Superior temporal gyrus (tissue), 1 donor: ENCODE results near the gene FRAS1.

ENCODE experiments used
- DNase-seq: peaks from one replicate; pipeline ENCODE4 v3.0.0-alpha.2; 2016; ENCODE audit errors: extremely low spot score

Gene FRAS1

DNA sequence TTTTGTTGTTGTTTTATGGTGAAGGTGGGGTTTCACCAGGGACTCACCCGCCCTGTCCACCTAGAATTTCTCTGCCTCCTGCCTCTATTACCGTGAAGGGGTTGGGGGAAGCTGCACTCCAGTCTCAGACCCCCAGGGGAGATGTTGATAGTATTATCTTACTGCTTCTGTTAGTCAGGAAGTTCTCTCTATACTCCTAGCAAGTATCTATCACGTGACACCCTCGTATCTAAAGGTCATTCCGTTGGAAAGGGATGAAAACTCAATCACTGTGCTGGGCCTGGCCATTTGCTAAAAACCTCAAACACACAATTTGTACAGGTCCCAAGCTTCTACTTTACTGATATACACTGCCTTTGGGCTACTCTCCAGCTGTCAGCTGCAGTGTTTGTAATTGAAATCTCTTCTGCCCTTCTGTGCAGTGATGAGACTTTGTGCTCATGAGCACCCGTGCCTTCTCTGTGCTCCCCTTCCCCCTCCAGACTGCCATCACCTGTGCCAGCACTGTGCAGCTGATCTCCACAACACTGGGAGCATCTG lies 306.0 kb downstream of the FRAS1 start:
- no peak for DNase-seq

DNA sequence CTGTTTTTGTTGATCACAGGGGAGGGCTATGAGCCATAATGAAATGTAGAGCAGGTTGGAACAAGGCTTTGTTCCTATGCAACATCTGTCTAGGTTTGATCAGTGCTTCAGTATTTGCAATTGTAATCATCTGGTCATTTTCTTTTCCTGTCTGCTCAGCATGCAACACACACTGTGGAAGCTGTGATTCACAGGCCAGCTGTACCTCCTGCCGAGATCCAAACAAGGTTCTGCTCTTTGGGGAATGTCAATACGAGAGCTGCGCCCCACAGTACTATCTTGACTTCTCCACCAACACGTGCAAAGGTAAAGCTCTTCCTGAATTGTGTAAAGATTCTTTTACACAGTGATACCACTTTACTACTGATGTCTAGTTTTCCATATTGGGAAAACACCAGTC lies 312.6 kb downstream of the FRAS1 start:
- no peak for DNase-seq

DNA sequence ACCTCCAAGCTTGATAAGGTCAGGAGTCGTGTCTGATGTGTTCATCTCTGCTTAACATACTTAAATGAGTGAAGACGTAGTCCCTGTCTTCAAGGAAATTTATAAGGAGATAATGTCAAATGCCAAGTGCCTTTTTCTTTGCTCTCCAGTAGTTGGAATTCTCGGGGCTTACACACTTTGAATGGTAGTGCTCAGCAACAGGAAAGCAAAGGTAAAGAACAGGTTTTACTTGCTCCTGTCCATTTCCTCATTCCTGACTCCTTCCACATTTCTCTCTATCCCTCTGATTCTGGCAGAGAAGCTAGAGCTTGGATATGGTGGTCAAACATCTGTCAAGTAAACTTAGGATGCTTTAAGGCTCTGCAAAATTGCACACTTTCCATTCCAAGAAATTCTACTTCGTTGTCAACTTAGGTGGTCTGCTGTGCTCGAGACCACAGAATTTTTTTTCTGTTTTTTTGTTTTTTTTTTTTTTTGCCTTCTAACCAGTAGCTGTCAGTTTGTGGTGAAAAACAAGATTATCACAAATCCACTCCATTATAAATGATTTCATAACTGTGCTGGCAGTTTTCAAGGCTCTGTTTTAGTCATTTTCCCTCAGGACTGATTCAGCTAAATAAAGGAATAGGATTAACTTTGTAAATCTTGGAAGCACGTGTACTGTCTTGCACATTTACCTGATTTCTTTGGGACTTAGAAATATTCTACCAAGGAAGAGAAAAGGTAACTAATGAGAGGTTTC lies 313.7 kb downstream of the FRAS1 start:
- no peak for DNase-seq

DNA sequence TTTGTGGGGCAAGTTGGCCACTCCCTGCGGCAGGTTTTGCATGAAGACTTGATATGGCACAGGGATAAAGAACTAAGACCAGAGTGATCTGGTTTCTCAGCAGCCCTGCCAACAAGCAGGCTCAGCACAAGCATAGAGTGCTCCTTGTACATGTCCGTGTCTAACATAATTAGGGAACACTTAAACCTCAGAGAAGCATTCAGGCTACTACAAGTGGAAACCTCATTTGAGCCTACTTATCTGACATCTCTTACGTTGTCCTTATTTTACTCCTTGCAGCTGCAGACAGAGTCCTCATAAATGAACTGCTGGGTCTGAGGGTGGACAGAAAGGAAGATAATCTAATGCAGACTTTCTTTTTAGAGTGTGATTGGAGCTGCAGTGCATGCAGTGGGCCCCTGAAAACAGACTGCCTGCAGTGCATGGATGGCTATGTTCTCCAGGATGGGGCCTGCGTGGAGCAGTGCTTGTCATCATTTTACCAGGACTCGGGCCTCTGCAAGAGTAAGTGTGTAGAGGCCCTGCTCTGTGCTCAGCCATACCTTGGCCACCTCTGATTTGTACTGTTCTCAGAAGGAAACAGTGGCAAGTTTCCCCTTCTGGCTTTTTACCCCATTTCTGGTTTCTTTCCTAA lies 315.3 kb downstream of the FRAS1 start:
- DNase-seq, result no peak

DNA sequence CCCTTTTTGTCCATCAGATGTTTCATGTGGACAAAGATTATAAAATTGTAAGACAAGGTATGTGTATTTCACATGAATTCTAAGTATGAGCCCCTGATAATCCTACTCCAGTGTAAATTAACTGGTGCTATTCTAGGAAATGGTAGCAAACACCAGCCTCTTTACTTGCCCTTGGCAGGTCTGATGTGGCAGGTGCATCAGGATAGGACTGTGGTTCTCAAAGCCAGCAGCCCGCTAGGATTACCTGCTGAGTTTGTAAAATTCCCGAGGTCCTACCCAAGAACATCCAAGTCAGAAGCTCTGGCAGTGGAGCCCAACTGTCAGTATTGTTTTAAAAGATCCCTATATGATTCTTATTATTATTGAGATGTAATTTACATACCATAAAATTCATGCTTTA lies 320.4 kb downstream of the FRAS1 start:
- DNase-seq, result no peak

DNA sequence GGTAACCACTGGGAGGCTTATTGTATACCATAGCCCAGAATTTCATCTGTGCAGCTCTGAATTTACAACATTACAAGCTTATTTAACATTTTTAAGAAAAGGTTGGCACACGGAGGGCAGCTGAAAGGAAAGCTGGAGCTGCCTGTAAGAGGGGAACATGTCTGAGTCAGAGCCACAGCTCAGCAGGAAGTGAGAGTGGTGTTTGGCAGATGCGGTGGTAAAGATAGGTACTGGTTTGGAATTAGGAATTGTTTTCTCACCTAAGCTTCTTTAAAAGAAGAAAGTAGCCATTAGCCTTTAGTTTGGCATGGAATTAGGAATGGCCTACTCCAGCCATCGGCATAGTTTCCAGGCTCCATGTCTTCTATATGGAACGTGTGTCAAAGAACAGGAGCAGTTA lies 321.9 kb downstream of the FRAS1 start:
- DNase-seq, result no peak

DNA sequence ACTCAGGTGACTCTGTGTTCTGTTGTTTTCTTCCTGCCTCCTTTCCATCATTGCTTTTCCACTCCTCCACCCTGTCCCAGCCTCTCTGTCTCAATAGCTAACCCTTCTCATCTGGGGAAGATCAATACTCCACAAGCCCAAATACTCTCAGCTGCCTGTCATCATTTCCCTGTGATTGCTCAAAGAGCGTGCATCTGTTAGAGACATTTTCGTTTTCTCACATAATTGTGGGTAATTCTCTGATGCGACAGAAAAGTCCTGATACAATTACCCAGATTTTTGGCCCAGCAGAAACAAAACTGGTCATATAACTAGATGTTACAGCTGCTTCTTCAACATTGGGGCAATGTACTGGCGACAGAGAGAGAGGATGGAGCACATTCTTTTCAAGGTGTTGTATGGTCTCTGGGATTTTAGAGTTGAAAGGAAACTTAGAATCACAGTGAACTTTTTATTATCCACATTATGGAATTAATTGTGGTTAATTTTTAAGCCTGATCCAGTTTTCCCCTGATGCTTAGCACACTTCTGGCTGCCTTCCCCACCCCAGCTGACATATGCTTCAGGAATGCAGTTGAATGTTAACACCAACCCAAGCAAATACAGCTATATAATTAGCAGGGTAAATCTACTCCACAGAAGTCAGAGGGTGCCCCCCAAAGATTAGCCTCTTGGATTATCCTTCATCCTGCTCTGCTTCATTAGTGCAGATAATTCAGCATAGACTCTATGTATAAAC lies 323.0 kb downstream of the FRAS1 start:
- DNase-seq, result no peak

DNA sequence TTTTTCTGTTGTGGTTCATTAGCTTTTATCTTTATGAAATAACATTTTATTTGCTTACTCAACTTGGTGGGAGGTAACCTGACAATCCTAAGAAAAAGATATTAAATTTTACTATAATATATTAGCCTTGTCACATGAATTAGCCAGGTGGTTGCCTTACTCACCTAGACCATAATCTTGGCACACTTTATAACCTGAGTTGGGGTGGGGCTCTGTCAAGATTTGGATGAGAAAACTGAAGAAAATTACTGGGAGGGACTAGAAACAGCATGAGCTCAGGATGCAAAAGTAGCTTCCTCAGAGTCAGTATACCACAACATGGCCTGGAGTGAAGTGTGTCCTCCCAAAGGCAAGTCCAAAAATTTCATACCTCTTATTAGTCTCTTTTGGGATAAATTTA lies 329.6 kb downstream of the FRAS1 start:
- no peak for DNase-seq

DNA sequence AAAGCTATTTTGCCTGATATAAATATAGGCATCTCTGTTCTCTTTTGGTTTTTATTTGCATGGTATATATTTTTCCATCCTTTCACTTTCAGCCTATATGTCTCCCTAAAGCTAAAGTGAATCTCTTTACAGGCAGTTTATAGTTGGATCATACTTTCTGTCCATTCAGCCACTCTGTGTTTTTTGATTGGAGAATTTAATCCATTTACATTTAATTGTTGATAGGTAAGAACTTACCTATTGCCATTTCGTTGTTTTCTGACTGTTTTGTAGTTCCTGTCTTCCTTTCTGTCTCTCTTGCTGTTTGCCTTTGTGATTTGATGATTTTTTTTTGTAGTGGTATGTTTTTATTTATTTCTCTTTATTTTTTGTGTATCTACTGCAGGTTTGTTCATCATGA lies 338.5 kb downstream of the FRAS1 start:
- no peak for DNase-seq

DNA sequence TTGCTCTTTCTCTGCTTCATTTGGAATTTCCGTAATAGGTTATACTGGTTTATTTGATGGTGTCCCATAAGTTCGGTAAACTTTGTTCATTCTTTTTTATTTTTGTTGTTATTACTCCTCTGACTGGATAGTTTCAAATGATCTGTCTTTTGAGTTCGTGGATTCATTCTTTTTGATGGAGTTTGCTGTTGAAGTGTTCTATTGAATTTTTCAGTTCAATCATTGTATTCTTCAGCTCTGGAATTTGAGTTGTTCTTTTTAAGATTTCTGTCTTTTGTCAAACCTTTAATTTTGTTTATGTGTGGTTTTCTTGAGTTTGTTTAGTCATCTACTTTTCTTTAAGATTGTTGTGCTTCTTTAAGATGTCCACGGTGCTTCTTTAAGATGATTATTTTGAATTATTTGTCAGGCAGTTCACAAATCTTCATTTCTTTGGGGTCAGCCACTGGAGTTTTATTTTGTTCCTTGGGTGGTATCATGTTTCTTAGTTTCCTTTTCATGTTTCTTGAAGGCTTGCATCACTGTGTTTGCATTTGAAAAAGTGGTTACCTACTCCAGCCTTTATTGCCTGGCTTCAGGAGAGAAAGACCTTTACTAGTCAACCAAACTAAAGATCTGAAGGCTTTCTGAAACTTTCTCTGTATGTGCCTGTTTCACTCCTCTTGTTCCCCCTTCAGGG lies 339.6 kb downstream of the FRAS1 start:
- DNase-seq, result no peak

DNA sequence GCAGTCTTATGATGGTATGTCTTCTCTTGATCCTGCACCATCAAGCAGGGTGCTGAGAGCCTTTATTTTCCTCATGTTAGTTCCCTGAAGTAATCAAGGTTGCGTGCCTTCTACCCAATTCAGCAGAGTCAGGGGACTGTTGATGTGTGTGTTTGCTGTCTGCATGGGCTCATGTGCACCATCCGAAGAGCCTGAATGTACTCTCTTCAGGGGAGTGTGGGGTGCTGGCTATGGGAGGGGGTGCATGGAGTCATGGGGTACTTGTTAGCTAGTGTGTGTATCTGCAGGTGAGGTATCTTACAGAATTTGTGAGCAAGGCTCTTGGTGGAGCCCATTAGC lies 340.1 kb downstream of the FRAS1 start:
- no peak for DNase-seq

DNA sequence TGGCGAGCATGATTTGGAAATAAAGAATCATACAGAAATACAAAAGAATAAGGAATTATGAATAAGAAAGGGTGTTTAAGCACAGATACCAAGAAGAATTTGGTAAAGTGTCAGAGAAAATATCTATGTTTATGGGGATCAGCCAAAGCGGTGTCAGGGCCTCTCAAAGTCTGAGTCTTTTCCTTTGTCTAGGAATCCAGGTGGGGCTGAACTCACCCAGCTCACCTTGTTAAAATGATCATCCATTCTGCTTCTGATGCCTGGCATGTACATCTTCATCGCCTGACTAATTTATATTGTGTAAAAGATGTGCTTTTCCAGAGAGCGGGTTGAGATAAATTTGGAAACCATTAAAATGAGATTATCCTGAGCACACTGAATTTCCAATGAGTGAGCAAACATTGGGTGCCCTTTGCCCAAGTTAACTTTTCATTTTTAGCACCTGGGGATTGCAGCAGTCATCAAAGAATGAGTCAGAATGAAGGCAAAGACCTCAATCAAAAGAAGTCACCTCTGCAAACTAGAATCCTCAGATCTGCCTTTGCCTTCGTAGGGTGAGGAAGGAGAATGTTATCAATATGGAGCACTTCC lies 352.6 kb downstream of the FRAS1 start:
- no peak for DNase-seq

DNA sequence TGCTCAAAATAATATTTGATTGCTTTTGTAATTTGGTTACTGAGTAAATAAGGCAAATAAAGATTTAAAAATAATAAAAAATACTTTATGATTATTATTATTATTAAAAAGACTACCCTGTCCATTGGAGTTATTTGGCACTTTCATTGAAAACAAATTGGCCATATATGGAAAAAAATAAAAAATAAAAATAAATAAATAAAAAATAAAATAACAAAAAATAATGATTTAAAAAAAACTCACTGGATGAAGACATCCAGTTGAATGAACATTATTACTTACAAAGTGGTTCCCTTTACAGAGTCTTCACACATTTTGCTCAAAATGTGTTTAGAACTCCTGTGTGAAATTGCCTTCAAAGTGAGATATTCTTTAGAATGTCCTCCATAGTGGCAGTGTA lies 353.1 kb downstream of the FRAS1 start:
- no peak for DNase-seq

DNA sequence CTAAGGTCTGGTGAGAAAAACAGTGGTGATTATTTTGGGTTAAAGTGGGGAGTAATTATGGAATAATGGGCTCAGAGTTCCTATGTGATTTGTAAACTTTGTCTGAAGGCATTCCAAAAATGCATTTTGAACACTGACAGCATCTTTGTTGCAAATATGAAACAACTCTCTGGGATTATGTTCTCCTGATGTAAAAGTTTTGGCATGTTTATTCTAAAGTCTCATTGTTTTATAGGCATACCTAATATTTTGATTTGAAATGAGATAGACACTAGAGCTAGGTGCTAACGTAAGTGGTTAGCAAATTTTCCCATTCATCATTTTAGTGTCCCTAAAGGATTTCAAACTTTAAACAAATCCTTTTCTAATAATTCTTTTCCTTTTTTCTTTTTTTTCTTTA lies 353.6 kb downstream of the FRAS1 start:
- no peak for DNase-seq

DNA sequence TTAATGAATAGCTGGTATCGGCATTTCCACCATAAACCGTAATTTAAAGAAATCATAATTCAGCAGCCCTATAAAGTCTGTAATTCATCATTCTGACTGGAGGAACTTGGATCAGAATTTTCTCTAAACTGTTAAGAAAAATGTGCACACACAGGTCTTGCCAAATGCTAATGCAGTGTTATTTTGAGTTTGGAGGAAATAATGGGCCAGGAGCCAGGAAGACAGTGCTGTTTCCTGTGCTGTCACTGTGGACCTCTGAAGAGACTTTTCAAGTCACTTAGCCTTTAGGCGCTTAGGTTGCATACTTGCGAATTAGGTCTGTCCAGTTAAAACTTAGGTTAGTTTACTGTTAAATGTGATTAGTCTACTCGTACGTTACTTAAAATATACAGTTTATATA lies 357.0 kb downstream of the FRAS1 start:
- no peak for DNase-seq

DNA sequence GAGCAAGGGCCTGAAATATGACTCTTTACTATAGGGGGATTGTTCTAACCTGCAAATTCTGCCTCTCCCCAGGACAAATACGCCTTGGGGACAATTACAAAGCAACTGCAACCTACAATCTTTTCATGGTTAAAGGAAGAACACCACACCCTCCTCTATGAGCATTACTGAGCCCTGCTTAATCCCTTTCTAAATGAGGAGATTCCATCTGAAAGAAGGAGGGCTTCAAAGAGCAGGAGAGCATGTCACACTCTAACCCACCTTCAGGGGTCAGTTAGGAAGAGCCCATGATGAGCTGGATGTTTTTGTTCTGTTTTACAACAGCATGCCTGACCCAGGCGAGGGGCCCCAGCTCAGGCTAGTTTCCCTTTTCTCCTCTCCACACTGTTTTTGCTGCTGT lies 360.5 kb downstream of the FRAS1 start:
- DNase-seq, result no peak

DNA sequence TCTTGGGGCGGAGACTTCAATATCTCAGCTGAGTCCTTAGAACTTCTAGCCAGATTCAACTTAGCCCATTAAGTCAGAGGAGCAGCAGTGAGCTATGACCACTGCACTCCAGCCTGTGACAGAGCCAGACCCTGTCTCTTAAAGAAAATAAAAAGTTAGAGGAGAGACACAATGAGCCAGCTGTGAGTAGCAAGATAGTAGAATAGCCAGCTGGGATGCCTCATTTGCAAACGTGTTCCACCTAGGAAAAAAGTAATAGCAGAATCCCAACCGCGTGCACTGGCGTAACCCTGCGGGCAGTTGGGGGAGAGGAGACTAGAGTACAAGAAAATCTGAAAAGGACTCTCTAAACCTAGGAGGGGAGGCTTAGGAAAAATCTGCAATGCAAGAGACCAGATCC lies 361.3 kb downstream of the FRAS1 start:
- no peak for DNase-seq

DNA sequence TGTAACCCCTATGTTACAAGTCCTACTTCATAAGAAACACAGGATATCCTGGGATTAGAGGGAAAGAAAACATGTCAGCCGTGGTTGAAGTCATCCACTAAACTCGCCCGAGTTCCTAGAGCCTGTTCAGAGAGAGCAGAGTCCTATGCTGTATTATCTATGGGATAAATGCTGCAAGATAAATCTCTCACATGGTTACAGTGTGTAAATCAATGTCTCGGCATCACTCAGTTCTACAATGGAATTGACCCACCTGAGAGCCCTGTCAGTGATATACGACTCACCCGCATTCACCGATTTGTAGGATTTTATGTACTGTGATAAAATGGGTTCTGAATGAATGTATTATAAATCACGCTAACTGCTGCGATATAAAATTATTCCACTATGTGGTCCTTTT lies 366.7 kb downstream of the FRAS1 start:
- no peak for DNase-seq

DNA sequence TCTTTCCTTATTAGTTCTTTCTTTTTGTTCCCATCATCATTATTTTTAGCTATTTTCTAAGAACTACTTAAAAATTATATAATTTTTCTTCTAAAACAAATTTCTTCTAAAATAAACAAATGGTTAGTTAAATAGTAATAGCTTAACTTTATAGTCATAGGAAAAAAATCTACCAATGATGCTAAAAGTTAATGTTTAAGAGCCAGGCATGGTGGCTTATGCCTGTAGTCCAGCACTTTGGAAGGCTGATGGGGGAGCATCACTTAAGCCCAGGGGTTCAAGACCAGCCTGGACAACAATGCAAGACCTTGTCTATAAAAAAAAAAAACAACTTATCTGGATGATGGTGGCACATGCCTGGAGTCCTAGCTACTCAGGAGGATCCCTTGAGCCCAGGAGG lies 367.3 kb downstream of the FRAS1 start:
- DNase-seq, result no peak

DNA sequence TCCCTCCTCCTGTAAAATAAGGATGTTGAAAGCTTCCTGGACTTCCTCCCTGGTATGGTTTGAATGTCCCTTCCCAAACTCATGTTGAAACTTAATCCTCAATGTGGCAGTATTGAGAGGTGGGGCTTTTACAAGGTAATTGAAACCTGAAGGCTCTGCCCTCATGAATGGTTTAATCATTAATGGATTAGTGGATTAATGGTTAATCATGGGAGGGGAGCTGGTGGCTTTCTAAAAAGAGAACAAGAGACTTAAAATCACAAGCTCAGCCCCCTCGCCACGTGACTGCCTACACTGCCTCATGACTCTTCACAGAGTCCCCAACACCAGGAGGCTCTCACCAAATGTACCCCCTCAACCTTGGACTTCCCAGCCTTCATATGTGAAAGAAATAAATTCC lies 369.8 kb downstream of the FRAS1 start:
- DNase-seq, result no peak

DNA sequence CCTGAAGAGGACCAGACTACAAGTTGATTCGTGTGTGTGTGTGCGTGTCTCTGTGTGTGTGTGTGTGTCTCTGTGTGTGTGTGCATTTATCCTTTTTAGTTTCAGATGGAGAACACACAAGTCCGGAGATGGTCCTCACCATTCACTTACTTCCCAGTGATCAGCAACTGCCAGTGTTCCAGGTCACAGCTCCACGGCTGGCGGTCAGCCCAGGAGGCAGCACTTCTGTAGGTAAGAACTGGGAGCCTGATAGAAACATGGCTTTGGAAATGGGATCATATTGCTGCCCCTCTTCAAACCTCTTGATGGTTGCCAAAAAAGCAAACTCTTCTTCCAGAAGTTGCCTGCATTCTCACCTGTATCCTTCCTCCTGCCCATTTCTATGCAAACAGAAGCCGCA lies 371.9 kb downstream of the FRAS1 start:
- no peak for DNase-seq

DNA sequence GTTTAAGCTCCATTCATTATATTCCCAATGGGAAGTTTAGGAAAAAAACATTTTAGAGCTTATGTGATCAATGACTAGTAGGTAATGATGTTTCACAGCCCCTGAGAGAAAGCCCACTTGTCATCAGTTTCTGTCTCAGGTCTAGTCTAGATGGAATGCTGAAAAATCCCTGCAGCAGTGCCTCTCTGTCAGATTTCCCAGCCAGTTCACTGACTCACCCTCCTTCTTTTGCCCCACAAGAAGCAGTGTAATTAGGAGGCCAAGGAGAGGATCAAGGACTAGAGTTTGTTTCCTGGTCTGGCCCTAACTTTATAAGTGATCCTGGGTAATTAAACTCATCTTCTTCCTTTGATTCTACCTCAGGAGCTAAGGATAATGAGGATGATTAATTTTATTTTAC lies 375.8 kb downstream of the FRAS1 start:
- DNase-seq, result no peak
